ENCODE data around the gene DTNBP1.
"Not testable (repeated sequence)": the region's sequence is repeated elsewhere in the genome, so short reads cannot be mapped to it uniquely, and the experiment has no call there.

The DTNBP1 gene

DNA sequence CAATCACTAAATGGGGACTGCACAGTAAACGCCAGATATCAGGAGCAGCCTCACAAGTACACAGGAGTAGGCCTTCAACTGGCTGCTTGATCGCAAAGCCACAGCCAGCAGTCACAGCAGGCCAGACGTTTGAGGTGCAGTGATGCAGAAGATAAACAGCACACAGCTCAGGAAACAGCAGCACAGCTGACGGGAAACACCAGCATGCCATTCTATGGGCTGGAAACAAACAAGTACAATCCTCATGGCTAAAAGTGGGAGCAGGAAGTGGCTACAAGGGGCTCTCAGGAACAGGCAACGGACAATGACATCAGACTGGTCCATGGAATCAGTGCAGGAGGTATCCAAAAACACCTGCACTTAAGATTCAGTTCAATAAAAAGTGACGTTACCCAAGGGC, 111.0 kb downstream of the DTNBP1 start:
- no peak overlapping the region for H3K9ac ChIP-seq (ENCODE audit: low read length)
- H3K4me1 ChIP-seq (ENCODE audit: insufficient read depth, low read length) = peaks cover 17% of the 10 kb centered on the region
- H3K27me3 ChIP-seq (ENCODE audit: control insufficient read depth in 1 of 2, insufficient read depth in 2 of 2, low read length in 2 of 2) = no peaks in the 10 kb centered on the region
- no peak overlapping the region for H3K4me3 ChIP-seq (ENCODE audit: low read depth in 1 of 2, low read length in 2 of 2)
- no peaks in the 10 kb centered on the region for H3K9me3 ChIP-seq (ENCODE audit: low read length)
- H3K36me3 ChIP-seq (ENCODE audit: insufficient read depth, low read length) = no peaks in the 10 kb centered on the region
- no peak overlapping the region for H3K27ac ChIP-seq (ENCODE audit: low read depth, low read length)

GRCh38 chr6:15551262-15551661, 111.6 kb downstream of the DTNBP1 start:
- Histone ChIP-seq H3K9ac (ENCODE audit: low read length) (no peak overlapping the region), H3K27ac (ENCODE audit: low read depth, low read length) (no peak overlapping the region), H3K36me3 (ENCODE audit: insufficient read depth, low read length) (no peaks in the 10 kb centered on the region), H3K4me1 (ENCODE audit: insufficient read depth, low read length) (peaks cover 18% of the 10 kb centered on the region), H3K9me3 (ENCODE audit: low read length) (no peaks in the 10 kb centered on the region), H3K27me3 (ENCODE audit: control insufficient read depth in 1 of 2, insufficient read depth in 2 of 2, low read length in 2 of 2) (no peaks in the 10 kb centered on the region), H3K4me3 (ENCODE audit: low read depth in 1 of 2, low read length in 2 of 2) (no peak overlapping the region)

GRCh38 chr6:15550546-15551123, 112.2 kb downstream of the DTNBP1 start:
- no peaks in the 10 kb centered on the region for H3K9me3 ChIP-seq (ENCODE audit: low read length)
- H3K27ac ChIP-seq (ENCODE audit: low read depth, low read length) = no peak overlapping the region
- H3K4me3 ChIP-seq (ENCODE audit: low read depth in 1 of 2, low read length in 2 of 2) = no peak overlapping the region
- H3K9ac ChIP-seq (ENCODE audit: low read length) = no peak overlapping the region
- H3K36me3 ChIP-seq (ENCODE audit: insufficient read depth, low read length) = no peaks in the 10 kb centered on the region
- H3K4me1 ChIP-seq (ENCODE audit: insufficient read depth, low read length) = peaks cover 18% of the 10 kb centered on the region
- no peaks in the 10 kb centered on the region for H3K27me3 ChIP-seq (ENCODE audit: control insufficient read depth in 1 of 2, insufficient read depth in 2 of 2, low read length in 2 of 2)

GRCh38 chr6:15549371-15549770, 113.5 kb downstream of the DTNBP1 start:
- H3K36me3 ChIP-seq (ENCODE audit: insufficient read depth, low read length) = no peaks in the 10 kb centered on the region
- H3K9me3 ChIP-seq (ENCODE audit: low read length) = no peaks in the 10 kb centered on the region
- no peak overlapping the region for H3K27ac ChIP-seq (ENCODE audit: low read depth, low read length)
- H3K27me3 ChIP-seq (ENCODE audit: control insufficient read depth in 1 of 2, insufficient read depth in 2 of 2, low read length in 2 of 2) = no peaks in the 10 kb centered on the region
- peaks cover 18% of the 10 kb centered on the region for H3K4me1 ChIP-seq (ENCODE audit: insufficient read depth, low read length)
- H3K9ac ChIP-seq (ENCODE audit: low read length) = no peak overlapping the region
- no peak overlapping the region for H3K4me3 ChIP-seq (ENCODE audit: low read depth in 1 of 2, low read length in 2 of 2)

- no peaks in the 10 kb centered on the region for H3K27me3 ChIP-seq (ENCODE audit: control insufficient read depth in 1 of 2, insufficient read depth in 2 of 2, low read length in 2 of 2)
- peaks cover 18% of the 10 kb centered on the region for H3K4me1 ChIP-seq (ENCODE audit: insufficient read depth, low read length)
Measured at GRCh38 chr6:15547400-15547799, 115.4 kb downstream of the DTNBP1 start.

GRCh38 chr6:15546591-15546990, 116.2 kb downstream of the DTNBP1 start:
- H3K9ac ChIP-seq (ENCODE audit: low read length) = no peak overlapping the region
- no peaks in the 10 kb centered on the region for H3K36me3 ChIP-seq (ENCODE audit: insufficient read depth, low read length)
- no peaks in the 10 kb centered on the region for H3K27me3 ChIP-seq (ENCODE audit: control insufficient read depth in 1 of 2, insufficient read depth in 2 of 2, low read length in 2 of 2)
- H3K27ac ChIP-seq (ENCODE audit: low read depth, low read length) = no peak overlapping the region
- no peaks in the 10 kb centered on the region for H3K9me3 ChIP-seq (ENCODE audit: low read length)
- peaks cover 10% of the 10 kb centered on the region for H3K4me1 ChIP-seq (ENCODE audit: insufficient read depth, low read length)
- no peak overlapping the region for H3K4me3 ChIP-seq (ENCODE audit: low read depth in 1 of 2, low read length in 2 of 2)

More at GRCh38 chr6:15547400-15547799, 115.4 kb downstream of the DTNBP1 start:
- no peak overlapping the region for H3K27ac ChIP-seq (ENCODE audit: low read depth, low read length)
- no peak overlapping the region for H3K4me3 ChIP-seq (ENCODE audit: low read depth in 1 of 2, low read length in 2 of 2)
- no peak overlapping the region for H3K9ac ChIP-seq (ENCODE audit: low read length)
- no peaks in the 10 kb centered on the region for H3K36me3 ChIP-seq (ENCODE audit: insufficient read depth, low read length)
- no peaks in the 10 kb centered on the region for H3K9me3 ChIP-seq (ENCODE audit: low read length)

DNA sequence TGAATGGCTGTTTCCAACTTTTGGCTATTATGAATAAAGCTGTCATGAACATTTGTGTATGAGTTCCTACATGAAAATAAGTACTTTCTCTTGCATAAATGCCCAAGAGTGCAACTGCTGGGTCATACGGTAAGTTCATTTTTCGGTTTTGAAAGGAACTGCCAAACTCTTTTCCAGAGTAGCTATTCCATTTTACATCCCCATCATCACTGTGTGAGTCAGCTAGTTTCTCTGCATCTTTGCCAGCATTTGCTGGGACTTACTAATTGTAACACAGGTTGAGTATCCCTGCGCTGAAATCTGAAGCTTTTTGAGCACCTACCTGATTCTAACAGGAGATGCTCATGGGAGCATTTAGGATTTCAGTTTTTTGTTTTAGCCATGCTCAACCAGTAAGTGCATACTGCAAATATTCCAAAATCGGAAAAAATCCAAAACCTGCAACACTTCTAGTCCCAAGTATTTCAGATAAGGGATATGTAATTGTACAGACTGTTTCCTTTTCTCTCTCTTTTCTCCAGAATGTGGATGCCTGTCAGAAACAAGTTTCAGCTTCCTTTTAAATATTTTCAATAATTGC, 118.4 kb downstream of the DTNBP1 start:
- H3K27ac ChIP-seq (ENCODE audit: low read depth, low read length) = no peak overlapping the region
- no peaks in the 10 kb centered on the region for H3K9me3 ChIP-seq (ENCODE audit: low read length)
- no peak overlapping the region for H3K4me3 ChIP-seq (ENCODE audit: low read depth in 1 of 2, low read length in 2 of 2)
- peaks cover 9% of the 10 kb centered on the region for H3K4me1 ChIP-seq (ENCODE audit: insufficient read depth, low read length)
- no peaks in the 10 kb centered on the region for H3K36me3 ChIP-seq (ENCODE audit: insufficient read depth, low read length)
- no peaks in the 10 kb centered on the region for H3K27me3 ChIP-seq (ENCODE audit: control insufficient read depth in 1 of 2, insufficient read depth in 2 of 2, low read length in 2 of 2)
- H3K9ac ChIP-seq (ENCODE audit: low read length) = no peak overlapping the region

DNA sequence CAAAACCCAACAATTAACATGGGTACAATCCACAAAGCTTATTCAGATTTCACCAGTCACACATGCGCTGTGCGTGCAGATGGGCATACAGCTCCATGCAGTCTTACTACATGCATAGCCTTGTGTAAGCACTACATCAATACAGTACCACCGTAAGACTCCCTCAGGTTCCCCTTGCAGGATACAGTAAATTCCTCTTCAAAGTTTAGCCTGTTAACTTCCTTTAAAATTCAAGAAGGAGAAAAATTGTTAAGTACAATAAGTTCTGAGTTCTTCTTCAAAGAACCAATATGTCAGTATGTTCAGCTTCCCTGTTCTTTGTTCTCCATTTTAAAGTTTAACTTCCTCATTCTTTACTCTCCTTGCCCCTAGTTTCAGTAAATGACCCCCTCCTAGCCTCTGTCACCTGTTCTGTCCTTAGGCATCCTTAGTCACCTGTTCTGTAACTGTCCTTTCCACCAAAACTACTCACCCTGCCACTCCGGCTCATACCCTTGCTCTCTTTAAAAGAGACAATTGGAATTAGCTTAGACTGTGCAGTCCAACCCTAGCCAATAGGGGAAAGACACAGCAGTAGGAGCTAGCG, 119.4 kb downstream of the DTNBP1 start:
- H3K9ac ChIP-seq (ENCODE audit: low read length); H3K27me3 ChIP-seq (ENCODE audit: control insufficient read depth in 1 of 2, insufficient read depth in 2 of 2, low read length in 2 of 2); H3K9me3 ChIP-seq (ENCODE audit: low read length); H3K36me3 ChIP-seq (ENCODE audit: insufficient read depth, low read length); H3K4me1 ChIP-seq (ENCODE audit: insufficient read depth, low read length); H3K4me3 ChIP-seq (ENCODE audit: low read depth in 1 of 2, low read length in 2 of 2); H3K27ac ChIP-seq (ENCODE audit: low read depth, low read length): not testable (repeated sequence)

DNA sequence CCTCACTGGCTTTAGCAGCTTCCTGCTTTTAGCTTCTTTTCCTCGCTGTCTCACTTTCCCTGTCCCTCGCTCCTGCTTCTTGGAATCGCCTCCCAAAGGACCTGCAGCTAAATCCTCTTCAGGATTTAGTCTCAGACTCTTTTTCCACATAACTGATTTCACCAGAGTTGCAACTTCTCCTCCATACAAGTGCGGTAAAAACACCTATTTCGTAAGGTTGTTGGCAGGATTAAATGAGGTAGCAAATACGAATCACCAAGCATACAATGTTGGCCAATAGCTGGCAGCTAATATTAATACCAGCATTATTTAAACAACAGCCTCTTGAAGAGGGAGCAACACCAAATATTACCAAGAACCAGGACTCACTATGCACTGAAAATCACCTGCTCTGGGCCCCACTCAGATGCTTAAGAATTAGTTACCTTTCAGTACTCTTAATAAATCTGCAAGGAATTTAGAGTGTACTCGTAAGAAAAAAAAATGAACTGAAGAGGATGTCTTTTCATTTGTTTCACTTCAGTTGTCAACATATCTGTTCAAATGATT, 123.0 kb downstream of the DTNBP1 start:
- no peaks in the 10 kb centered on the region for H3K27me3 ChIP-seq (ENCODE audit: control insufficient read depth in 1 of 2, insufficient read depth in 2 of 2, low read length in 2 of 2)
- H3K4me3 ChIP-seq (ENCODE audit: low read depth in 1 of 2, low read length in 2 of 2) = no peak overlapping the region
- no peak overlapping the region for H3K27ac ChIP-seq (ENCODE audit: low read depth, low read length)

DNA sequence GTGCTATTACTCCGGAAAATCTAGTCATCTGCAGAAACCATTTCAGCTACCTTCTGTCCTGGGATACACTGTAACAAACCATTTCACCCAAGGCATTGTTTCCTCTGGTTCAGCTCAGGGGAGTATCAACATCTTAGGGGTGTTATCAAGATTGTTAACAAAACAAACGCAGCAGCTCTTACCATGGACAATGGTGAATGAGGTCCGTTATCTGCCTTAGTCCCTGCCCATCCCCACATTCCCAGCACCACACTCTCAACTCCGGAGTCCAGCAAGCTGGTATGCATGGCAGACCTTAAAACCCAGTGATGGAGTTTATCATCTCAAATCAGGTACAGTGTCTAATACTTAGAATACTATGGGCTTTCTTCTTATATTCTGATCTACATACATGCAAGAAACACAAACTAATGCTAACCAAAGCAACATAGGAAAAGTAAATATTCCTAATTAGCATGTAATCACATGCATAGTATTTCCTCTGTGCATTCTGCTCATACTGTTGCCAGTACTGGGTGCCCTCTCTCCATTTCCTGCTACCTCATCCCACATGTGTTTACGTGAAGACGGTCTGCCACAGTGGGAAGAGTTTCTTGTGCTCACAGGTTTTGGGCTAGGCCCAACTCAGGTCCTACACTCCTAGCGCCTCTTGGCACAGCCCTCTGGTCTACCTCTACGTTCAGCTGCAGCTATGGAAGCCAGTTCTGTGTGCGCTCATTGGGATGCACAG, 123.9 kb downstream of the DTNBP1 start:
- peaks cover 8% of the 10 kb centered on the region for H3K4me1 ChIP-seq (ENCODE audit: insufficient read depth, low read length)
- no peak overlapping the region for H3K27ac ChIP-seq (ENCODE audit: low read depth, low read length)
- no peaks in the 10 kb centered on the region for H3K27me3 ChIP-seq (ENCODE audit: control insufficient read depth in 1 of 2, insufficient read depth in 2 of 2, low read length in 2 of 2)
- H3K36me3 ChIP-seq (ENCODE audit: insufficient read depth, low read length) = no peaks in the 10 kb centered on the region
- H3K9ac ChIP-seq (ENCODE audit: low read length) = no peak overlapping the region
- no peaks in the 10 kb centered on the region for H3K9me3 ChIP-seq (ENCODE audit: low read length)
- H3K4me3 ChIP-seq (ENCODE audit: low read depth in 1 of 2, low read length in 2 of 2) = no peak overlapping the region

More for the DNA sequence above, 123.0 kb downstream of the DTNBP1 start:
- H3K9me3 ChIP-seq (ENCODE audit: low read length) = no peaks in the 10 kb centered on the region
- peaks cover 8% of the 10 kb centered on the region for H3K4me1 ChIP-seq (ENCODE audit: insufficient read depth, low read length)
- no peak overlapping the region for H3K9ac ChIP-seq (ENCODE audit: low read length)
- H3K36me3 ChIP-seq (ENCODE audit: insufficient read depth, low read length) = no peaks in the 10 kb centered on the region

DNA sequence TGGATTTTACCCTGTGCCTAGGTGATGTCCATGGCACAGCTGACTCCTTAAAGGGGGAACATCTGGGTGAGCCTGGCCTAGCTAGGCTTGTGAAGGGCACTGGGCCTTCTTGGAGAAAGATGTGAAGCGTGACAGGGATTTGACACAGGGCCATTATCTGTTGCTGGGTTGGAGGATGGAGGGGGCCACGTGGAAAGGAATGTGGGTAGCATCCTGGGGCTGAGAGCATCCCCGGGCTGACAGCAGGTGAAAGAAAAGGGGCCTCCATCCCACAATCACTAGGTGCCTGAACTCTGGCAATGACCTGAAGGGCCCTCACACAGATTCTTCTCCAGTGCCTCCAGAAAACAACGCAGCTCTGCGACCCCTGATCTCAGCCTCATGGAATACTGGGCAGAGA, 124.7 kb downstream of the DTNBP1 start:
- no peak overlapping the region for H3K4me3 ChIP-seq (ENCODE audit: low read depth in 1 of 2, low read length in 2 of 2)
- H3K4me1 ChIP-seq (ENCODE audit: insufficient read depth, low read length) = peaks cover 8% of the 10 kb centered on the region
- H3K27me3 ChIP-seq (ENCODE audit: control insufficient read depth in 1 of 2, insufficient read depth in 2 of 2, low read length in 2 of 2) = no peaks in the 10 kb centered on the region

More for the DNA sequence above, 124.7 kb downstream of the DTNBP1 start:
- Histone ChIP-seq H3K36me3 (ENCODE audit: insufficient read depth, low read length) (no peaks in the 10 kb centered on the region), H3K27ac (ENCODE audit: low read depth, low read length) (no peak overlapping the region), H3K9me3 (ENCODE audit: low read length) (no peaks in the 10 kb centered on the region), H3K9ac (ENCODE audit: low read length) (no peak overlapping the region)
